AG04450 (cell line): ENCODE data around the gene PAX5. TPM values are rescaled to one million over a fixed set of nuclear protein-coding genes. Genes with fewer than 3 reads are reported as not detected.

Experiments
- CTCF ChIA-PET: fragments of 300-600, 350-600 bp; formaldehyde crosslinking; extraction: SDS; loops from one replicate; lab custom pipeline; 2022; ENCODE audit warnings: antibody characterized with exemption, inconsistent platforms; lab: Charles Lee
- POLR2A ChIA-PET: fragments of 350-600 bp; formaldehyde crosslinking; extraction: SDS; loops from one replicate; lab custom pipeline; 2021; ENCODE audit warnings: antibody characterized with exemption, inconsistent platforms; lab: Yijun Ruan, JAX
- DNase-seq: peaks from one replicate; pipeline ENCODE4 v3.0.0-alpha.2; 2011; ENCODE audit warnings: low read depth, low spot score
- H3K27ac ChIP-seq: one replicate; pipeline ENCODE4 v1.5.1; 2012; ENCODE audit warnings: low read depth, low read length, control low read depth
- H3K27me3 ChIP-seq: one replicate; pipeline ENCODE4 v1.6.0; 2012; ENCODE audit warnings: low read length; ENCODE audit not compliant: control insufficient read depth, insufficient read depth
- H3K4me3 ChIP-seq: 2 replicates; pipeline ENCODE4 v1.5.1; 2011; ENCODE audit warnings: mild to moderate bottlenecking, low read depth, low read length, control low read depth
- H3K9me3 ChIP-seq: 2 replicates; pipeline ENCODE4 v1.5.1; 2012; ENCODE audit warnings: low read length; ENCODE audit not compliant: control insufficient read depth, insufficient read depth
- polyA plus RNA-seq: library from polyadenylated mRNA; depleted of rRNA; stranded (reverse); fragments of >200 nt; gene quantifications from 2 replicates; pipeline ENCODE4 v1.2.3, GENCODE V29; 2011
- TF ChIP-seq, protein P1 (sequence below): IDR thresholded peaks from 2 replicates; pipeline ENCODE4 v1.5.1; 2011; ENCODE audit warnings: low read depth, low read length, control low read depth, inconsistent platforms

PAX5 gene
- polyA plus RNA-seq, 1 experiment: not detected

- no peak for DNase-seq
- POLR2A ChIA-PET: no interaction called here
Observed at GRCh38 chr9:36974731-36975130, 59.3 kb downstream of the PAX5 start.

DNA sequence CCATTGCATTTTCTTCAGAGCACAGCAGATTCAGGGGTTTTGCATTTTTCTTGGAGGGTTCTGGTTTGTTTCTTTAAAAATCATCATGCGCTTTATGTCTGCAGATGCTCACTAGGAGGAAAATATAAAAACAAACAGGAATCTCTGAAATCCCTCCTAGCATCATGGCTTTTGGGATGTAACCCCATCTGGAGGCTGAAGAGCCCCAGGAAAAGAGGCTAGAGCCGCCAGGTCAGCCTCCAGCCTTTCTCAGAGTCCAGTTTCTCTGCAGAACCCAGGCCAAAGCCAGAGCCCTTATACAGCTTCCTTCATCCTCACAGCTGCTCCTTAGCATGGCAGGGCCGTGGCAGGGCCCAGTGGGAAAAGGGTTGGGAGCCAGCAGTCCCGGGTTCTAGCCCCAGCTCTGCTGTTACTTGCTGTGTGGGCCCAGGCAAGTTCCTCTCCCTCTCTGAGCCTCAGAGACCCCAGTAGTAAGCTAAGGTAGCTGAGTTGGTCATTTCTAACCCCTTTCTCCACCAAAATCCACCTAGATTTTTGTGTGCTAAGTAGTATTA is 62.1 kb downstream of the PAX5 start:
- no peak overlapping the region for H3K4me3 ChIP-seq
- no peak for DNase-seq
- H3K9me3 ChIP-seq: no peaks in the 10 kb centered on the region
- ChIA-PET POLR2A (no interaction called here), CTCF (no interaction called here)
- peaks cover 12% of the 10 kb centered on the region for H3K27me3 ChIP-seq
- TF ChIP-seq, protein P1, sequence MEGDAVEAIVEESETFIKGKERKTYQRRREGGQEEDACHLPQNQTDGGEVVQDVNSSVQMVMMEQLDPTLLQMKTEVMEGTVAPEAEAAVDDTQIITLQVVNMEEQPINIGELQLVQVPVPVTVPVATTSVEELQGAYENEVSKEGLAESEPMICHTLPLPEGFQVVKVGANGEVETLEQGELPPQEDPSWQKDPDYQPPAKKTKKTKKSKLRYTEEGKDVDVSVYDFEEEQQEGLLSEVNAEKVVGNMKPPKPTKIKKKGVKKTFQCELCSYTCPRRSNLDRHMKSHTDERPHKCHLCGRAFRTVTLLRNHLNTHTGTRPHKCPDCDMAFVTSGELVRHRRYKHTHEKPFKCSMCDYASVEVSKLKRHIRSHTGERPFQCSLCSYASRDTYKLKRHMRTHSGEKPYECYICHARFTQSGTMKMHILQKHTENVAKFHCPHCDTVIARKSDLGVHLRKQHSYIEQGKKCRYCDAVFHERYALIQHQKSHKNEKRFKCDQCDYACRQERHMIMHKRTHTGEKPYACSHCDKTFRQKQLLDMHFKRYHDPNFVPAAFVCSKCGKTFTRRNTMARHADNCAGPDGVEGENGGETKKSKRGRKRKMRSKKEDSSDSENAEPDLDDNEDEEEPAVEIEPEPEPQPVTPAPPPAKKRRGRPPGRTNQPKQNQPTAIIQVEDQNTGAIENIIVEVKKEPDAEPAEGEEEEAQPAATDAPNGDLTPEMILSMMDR: no peak
- no peak overlapping the region for H3K27ac ChIP-seq

More at GRCh38 chr9:36974731-36975130, 59.3 kb downstream of the PAX5 start:
- CTCF ChIA-PET: no interaction called here
- Histone ChIP-seq H3K9me3 (no peaks in the 10 kb centered on the region), H3K27me3 (peaks cover 12% of the 10 kb centered on the region), H3K4me3 (no peak overlapping the region), H3K27ac (no peak overlapping the region)
- TF ChIP-seq, protein P1: no peak

GRCh38 chr9:36970007-36970888 is 63.8 kb downstream of the PAX5 start:
- Histone ChIP-seq H3K27me3 (peaks cover 12% of the 10 kb centered on the region), H3K9me3 (no peaks in the 10 kb centered on the region), H3K27ac (no peak overlapping the region), H3K4me3 (no peak overlapping the region)
- ChIA-PET POLR2A (no interaction called here), CTCF (no interaction called here)
- TF ChIP-seq, protein P1: no peak
- no peak for DNase-seq

GRCh38 chr9:36969216-36969771 is 64.8 kb downstream of the PAX5 start:
- Histone ChIP-seq H3K27ac (no peak overlapping the region), H3K9me3 (no peaks in the 10 kb centered on the region), H3K27me3 (peaks cover 8% of the 10 kb centered on the region), H3K4me3 (no peak overlapping the region)
- ChIA-PET CTCF (no interaction called here), POLR2A (no interaction called here)
- DNase-seq: no peak
- TF ChIP-seq, protein P1: no peak
